ENCODE data around the gene SLC7A5. TPM values are rescaled to one million over a fixed set of nuclear protein-coding genes. Genes with fewer than 3 reads are reported as not detected.
A peak's percentile ranks its signal among the peaks of the same experiment; 100 is the strongest.
"Not testable (repeated sequence)": the region's sequence is repeated elsewhere in the genome, so short reads cannot be mapped to it uniquely, and the experiment has no call there.

Gene SLC7A5
- 17.9 and 29.3 TPM in 2 replicates for polyA plus RNA-seq (2011; rRNA removed)
- 19.7 and 23.8 TPM in 2 replicates for polyA minus RNA-seq (2011; rRNA and poly(A)+ RNA removed)

DNA sequence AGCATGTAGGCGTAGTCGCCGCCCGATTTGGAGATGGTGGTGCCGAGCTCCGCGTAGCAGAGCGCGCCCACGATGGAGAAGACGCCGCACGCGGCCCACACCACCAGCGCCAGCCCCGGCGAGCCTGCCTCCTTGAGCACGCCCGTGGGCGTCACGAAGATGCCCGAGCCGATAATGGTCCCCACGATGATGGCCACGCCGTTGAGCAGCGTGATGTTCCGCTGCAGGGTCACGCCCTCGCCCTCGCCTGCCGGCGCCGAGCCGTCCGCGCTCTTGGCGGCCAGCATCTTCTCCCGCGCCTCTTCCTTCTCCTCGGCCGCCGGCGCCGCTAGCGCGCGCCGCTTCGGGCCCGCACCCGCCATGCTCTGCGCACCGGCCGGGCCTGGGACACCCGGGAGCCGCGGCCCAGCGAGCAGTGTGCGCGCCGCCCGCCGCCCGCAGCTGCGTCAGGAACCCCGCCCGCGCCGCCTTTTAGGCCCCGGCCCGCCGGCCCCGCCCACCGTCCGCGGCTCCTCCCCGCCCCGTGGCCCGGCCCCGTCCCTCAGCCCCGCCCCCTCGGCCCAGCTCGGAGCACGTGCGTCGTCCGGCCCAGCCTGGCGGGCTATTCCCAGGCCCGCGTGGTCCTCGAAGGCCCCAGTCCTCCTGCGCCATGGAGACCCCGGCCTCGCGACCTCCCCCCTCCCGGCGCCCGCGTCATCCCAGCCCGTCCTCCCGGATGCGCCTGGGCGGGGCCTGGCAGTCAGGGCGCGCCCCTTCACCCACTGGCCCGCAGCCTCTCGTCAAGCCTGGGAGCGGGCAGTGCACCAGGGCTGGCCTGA lies at the start of gene SLC7A5:
SLC7A5 (minus strand) TSS at position 447 of the 818 bp plus-strand sequence; CDS start at position 362, 85 bp downstream.
- H3K27ac ChIP-seq (ENCODE audit: low read depth, low read length) = peak within 1 kb of the TSS; percentile 73
- peak within 1 kb of the TSS; percentile 74 for H3K4me3 ChIP-seq (ENCODE audit: low read depth, low read length)
- not testable (repeated sequence) for DNase-seq (ENCODE audit: low read depth, low spot score); H3K9me3 ChIP-seq (ENCODE audit: control insufficient read depth, insufficient read depth, low read length); H3K27me3 ChIP-seq (ENCODE audit: control insufficient read depth, insufficient read depth, low read length)
- CTCF ChIA-PET = interaction anchor here (4.8 to 5.5 kb wide), 2 partner anchors 19 to 89 kb away, joined by 46 to 207 read pairs; no protein-coding TSS in a partner anchor
- POLR2A ChIA-PET = interaction anchor here (0.6 to 2.1 kb wide), 9 partner anchors 9 to 701 kb away, joined by 3 to 16 read pairs (median 4); partner anchors contain the start of genes KLHDC4 and ZC3H18

DNA sequence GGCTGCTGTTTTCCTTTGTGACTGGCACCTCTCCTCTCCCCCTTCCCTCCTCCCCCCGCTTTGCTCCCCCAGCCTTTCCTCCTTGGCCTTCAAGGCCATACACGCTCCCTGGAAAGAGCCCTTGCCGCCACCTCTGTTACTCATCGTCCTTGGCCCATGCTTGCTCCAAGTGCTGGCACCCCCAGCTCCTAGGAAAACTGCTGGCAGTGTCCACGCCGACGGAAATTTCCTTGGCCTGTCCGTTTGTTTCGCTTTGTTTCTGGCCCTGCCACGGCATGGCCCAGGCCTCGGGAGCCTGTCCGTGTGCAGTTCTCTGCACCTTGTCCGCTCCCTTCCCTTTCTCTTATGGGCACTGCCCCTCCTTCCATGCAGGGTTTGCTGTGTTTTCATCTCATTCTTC lies 49.0 kb upstream of the SLC7A5 start:
- ChIA-PET POLR2A (no interaction called here), CTCF (no interaction called here)
- TF ChIP-seq, protein P1, sequence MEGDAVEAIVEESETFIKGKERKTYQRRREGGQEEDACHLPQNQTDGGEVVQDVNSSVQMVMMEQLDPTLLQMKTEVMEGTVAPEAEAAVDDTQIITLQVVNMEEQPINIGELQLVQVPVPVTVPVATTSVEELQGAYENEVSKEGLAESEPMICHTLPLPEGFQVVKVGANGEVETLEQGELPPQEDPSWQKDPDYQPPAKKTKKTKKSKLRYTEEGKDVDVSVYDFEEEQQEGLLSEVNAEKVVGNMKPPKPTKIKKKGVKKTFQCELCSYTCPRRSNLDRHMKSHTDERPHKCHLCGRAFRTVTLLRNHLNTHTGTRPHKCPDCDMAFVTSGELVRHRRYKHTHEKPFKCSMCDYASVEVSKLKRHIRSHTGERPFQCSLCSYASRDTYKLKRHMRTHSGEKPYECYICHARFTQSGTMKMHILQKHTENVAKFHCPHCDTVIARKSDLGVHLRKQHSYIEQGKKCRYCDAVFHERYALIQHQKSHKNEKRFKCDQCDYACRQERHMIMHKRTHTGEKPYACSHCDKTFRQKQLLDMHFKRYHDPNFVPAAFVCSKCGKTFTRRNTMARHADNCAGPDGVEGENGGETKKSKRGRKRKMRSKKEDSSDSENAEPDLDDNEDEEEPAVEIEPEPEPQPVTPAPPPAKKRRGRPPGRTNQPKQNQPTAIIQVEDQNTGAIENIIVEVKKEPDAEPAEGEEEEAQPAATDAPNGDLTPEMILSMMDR (IDR thresholded peaks at IDR 0.05; ENCODE audit: low read depth, low read length) = no peak
- peaks cover 34% of the 10 kb centered on the region for H3K27me3 ChIP-seq (ENCODE audit: control insufficient read depth, insufficient read depth, low read length)
- no peak overlapping the region for H3K4me3 ChIP-seq (ENCODE audit: low read depth, low read length)
- DNase-seq (ENCODE audit: low read depth, low spot score) = no peak
- no peaks in the 10 kb centered on the region for H3K9me3 ChIP-seq (ENCODE audit: control insufficient read depth, insufficient read depth, low read length)
- H3K27ac ChIP-seq (ENCODE audit: low read depth, low read length) = no peak overlapping the region

DNA sequence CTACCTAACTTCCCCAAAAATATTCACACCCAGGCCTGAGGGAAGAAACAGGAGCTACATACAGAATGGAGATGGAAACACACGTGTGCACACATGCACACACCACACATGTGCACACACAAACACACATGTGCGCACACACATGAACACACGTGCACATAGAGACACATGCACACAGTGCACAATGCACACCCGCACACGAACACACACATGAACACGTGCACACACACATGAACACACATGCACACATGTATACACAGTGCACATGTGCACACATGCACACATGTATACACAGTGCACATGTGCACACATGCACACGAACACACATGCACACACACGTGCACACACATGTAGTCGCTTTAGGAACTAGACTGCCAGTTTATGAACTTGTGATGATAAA lies 48.2 kb upstream of the SLC7A5 start:
- peaks cover 28% of the 10 kb centered on the region for H3K27me3 ChIP-seq (ENCODE audit: control insufficient read depth, insufficient read depth, low read length)
- H3K27ac ChIP-seq (ENCODE audit: low read depth, low read length) = no peak overlapping the region
- H3K4me3 ChIP-seq (ENCODE audit: low read depth, low read length) = no peak overlapping the region
- CTCF ChIA-PET = interaction anchor here (0.6 kb wide), 1 partner anchor 265 kb away, joined by 3 read pairs; no protein-coding TSS in a partner anchor
- DNase-seq (ENCODE audit: low read depth, low spot score) = no peak
- TF ChIP-seq, protein P1 (IDR thresholded peaks at IDR 0.05; ENCODE audit: low read depth, low read length) = no peak
- POLR2A ChIA-PET = no interaction called here
- H3K9me3 ChIP-seq (ENCODE audit: control insufficient read depth, insufficient read depth, low read length) = no peaks in the 10 kb centered on the region

DNA sequence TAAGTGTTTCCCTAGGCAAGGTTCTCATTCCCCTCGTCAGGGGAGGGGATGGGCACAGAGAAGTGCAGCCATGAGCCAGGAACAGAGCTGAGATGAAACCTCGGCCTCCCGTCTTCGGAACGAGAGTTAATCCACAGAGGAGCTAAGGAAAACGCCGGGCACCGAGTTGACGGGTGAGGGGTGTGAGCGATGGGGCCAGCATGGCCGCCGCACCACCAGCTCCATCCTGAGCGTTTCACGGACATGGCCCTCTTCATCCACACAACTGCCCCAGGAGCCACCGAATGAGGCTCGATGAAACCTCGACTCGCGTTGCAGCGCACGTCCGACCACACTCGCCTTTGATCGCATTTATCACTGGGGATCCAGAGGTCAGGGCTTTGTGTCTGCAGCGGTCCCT lies 45.5 kb upstream of the SLC7A5 start:
- TF ChIP-seq, protein P1 (IDR thresholded peaks at IDR 0.05; ENCODE audit: low read depth, low read length) = no peak
- H3K9me3 ChIP-seq (ENCODE audit: control insufficient read depth, insufficient read depth, low read length) = no peaks in the 10 kb centered on the region
- H3K4me3 ChIP-seq (ENCODE audit: low read depth, low read length) = no peak overlapping the region
- POLR2A ChIA-PET = no interaction called here
- H3K27me3 ChIP-seq (ENCODE audit: control insufficient read depth, insufficient read depth, low read length) = peaks cover 23% of the 10 kb centered on the region
- H3K27ac ChIP-seq (ENCODE audit: low read depth, low read length) = no peak overlapping the region
- CTCF ChIA-PET = interaction anchor here (0.6 to 2.1 kb wide), 4 partner anchors 16 to 1560 kb away, joined by 4 to 7 read pairs (median 6); no protein-coding TSS in a partner anchor
- no peak for DNase-seq (ENCODE audit: low read depth, low spot score)

DNA sequence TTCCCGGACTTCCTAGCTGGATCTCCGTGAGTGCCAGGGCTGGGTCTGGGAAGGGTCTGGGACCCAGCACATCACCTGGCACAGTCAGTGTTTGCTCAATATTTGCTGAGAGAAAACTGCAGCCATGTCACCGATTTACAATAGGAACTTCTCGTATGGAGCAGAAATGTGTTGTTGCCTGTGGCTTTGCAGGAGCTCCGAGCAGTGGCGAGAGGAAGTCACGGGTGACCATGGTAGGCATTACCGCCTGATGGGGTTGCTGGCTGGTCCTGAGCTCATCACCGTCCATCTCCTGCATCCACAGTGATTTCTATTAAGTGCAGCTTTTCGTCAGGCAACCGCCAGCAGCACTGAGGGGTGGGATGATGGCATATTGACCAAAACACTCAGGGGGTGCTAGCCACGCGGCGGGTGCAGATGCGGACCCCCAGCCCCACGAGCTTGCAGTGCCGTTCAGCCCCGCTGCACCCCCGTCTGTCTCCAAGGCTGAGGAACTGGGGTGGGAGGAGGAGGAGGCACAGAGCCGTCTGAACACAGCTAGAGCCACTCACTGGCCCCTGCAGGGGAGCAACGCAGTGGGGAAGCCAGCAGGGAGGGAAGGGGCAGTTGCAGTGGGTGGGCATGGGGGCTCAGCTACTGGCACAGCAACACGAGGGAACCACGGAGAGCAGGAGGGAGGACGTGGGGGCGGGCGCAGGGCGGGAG lies 44.9 kb upstream of the SLC7A5 start:
- not testable (repeated sequence) for DNase-seq (ENCODE audit: low read depth, low spot score)

DNA sequence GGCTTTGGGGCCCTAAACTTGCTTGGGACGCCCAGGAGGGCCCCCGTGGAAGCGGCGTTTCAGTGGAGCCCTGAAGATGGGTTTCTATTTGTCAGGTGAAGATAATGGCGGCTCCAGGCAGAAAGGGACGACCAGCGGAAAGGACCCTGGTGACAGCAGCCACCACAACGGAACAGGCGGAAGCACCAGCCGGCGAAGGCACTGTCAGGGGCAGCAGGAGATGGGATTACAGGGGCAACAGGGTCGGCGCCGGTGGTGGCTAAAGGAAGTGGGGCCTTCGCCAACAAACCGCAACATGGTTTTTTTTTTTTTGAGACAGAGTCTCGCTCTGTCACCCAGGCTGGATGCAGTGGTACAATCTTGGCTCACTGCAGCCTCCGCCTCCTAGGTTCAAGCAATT lies 43.4 kb upstream of the SLC7A5 start:
- CTCF ChIA-PET = interaction anchor here (1.3 kb wide), 1 partner anchor 134 kb away, joined by 3 read pairs; no protein-coding TSS in a partner anchor
- POLR2A ChIA-PET; H3K27ac ChIP-seq (ENCODE audit: low read depth, low read length); H3K9me3 ChIP-seq (ENCODE audit: control insufficient read depth, insufficient read depth, low read length); H3K4me3 ChIP-seq (ENCODE audit: low read depth, low read length); H3K27me3 ChIP-seq (ENCODE audit: control insufficient read depth, insufficient read depth, low read length); DNase-seq (ENCODE audit: low read depth, low spot score): not testable (repeated sequence)

More for the DNA sequence above, 44.9 kb upstream of the SLC7A5 start:
- H3K4me3 ChIP-seq (ENCODE audit: low read depth, low read length); H3K27ac ChIP-seq (ENCODE audit: low read depth, low read length); POLR2A ChIA-PET; H3K9me3 ChIP-seq (ENCODE audit: control insufficient read depth, insufficient read depth, low read length): not testable (repeated sequence)
- CTCF ChIA-PET = interaction anchor here (0.6 to 2.1 kb wide), 3 partner anchors 135 to 137 kb away, joined by 3 to 7 read pairs (median 5); no protein-coding TSS in a partner anchor
- H3K27me3 ChIP-seq (ENCODE audit: control insufficient read depth, insufficient read depth, low read length) = peaks cover 17% of the 10 kb centered on the region

DNA sequence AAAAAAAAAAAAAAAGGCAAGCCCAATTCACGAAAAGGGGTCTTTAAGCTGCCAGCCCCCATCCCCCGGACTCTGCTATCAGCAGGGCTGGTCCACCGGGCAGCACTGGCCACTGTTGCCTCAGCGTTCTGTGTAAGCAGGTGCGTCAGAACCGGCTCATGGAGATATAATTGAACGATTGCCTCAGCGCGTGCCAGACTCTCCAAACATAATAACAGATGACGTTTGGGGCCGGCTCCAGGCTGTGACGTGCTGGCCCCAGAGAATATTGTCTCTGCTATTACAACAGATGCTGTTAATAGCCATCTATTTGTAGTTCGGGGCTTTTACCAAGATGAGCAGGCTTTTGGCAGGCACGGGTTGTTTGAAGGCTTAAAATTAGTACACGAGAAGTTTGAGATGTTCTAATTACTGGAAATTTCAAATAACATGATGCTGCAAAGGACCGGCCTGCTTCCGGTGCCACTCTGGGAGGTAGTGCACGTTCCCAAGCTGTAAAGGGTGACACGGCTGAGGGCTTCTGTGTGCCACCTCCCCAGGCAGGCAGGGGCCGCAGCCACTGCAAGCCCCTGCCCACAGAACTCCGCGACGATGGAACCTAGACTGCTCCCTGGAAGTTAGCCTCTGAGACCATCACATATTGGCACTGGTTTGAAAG lies 41.9 kb upstream of the SLC7A5 start:
- H3K4me3 ChIP-seq (ENCODE audit: low read depth, low read length); POLR2A ChIA-PET; CTCF ChIA-PET; H3K27me3 ChIP-seq (ENCODE audit: control insufficient read depth, insufficient read depth, low read length); H3K27ac ChIP-seq (ENCODE audit: low read depth, low read length); H3K9me3 ChIP-seq (ENCODE audit: control insufficient read depth, insufficient read depth, low read length); DNase-seq (ENCODE audit: low read depth, low spot score): not testable (repeated sequence)
